ENCODE results near the gene ARHGAP36. TPM values are rescaled to one million over a fixed set of nuclear protein-coding genes. Genes with fewer than 3 reads are reported as not detected.

ARHGAP36 gene
- total RNA-seq, 1 donor from 2014 or later = not detected

GRCh38 chrX:131068945-131069719, 11.0 kb downstream of the ARHGAP36 start:
- H3K27ac Mint-ChIP-seq (ENCODE audit: unreplicated experiment) = no peak overlapping the region
- H3K4me2 ChIP-seq (ENCODE audit: low read length) = no peak overlapping the region

DNA sequence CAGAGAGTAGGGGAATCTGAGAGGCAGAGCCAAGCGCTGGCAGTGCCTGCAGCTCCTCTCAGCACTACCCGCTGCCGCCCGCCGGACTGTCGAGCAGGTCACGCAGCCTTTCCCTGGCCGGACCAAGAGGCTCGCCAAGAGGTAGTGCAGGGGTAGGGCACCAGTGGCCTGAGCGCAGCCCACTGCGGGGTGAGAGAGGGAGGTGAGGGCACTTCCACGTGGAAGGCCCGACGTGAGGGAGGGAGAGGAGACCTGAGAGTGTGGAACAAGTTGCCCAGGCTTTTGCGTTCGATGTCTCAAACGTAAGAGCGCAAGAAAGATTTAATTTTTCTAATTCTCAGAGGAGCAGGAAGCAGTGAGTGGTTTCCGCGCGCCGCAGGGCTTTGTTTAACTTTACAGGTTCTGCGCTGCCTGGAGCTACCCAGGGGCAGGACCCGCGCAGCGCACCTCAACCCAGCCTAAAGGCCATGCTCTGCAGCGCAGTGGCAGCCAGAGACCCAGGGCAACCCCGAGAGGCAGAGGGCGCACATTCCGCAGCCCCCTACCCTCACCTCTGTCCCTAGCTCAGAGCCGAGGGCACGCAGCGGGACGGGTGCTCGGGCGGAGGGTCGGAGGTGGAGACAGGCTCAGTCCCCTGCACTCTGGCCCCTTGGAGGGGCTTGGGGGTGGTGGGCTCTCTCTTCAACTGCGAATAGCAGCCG, 14.9 kb downstream of the ARHGAP36 start:
- Histone ChIP-seq H3K79me2 (ENCODE audit: insufficient read depth, low read length) (no peaks in the 10 kb centered on the region), H2AFZ (ENCODE audit: low read depth, low read length) (no peak overlapping the region), H3K4me2 (ENCODE audit: low read length) (no peak overlapping the region), H4K20me1 (ENCODE audit: insufficient read depth, low read length) (no peaks in the 10 kb centered on the region), H3K27ac (ENCODE audit: low read depth, low read length) (no peak overlapping the region), H3K36me3 (ENCODE audit: insufficient read depth, low read length) (no peaks in the 10 kb centered on the region), H3K9me3 (ENCODE audit: insufficient read depth, low read depth, low read length) (no peaks in the 10 kb centered on the region), H3K4me3 (ENCODE audit: insufficient read depth, low read depth, low read length) (no peak overlapping the region), H3K27me3 (ENCODE audit: insufficient read depth, low read length) (peaks cover 6% of the 10 kb centered on the region), H3K4me1 (ENCODE audit: insufficient read depth, low read length) (no peaks in the 10 kb centered on the region), H3K9ac (ENCODE audit: low read length) (no peak overlapping the region)
- H3K27me3 Mint-ChIP-seq (ENCODE audit: low read depth, unreplicated experiment) = peaks cover 58% of the 10 kb centered on the region
- no peak overlapping the region for H3K27ac Mint-ChIP-seq (ENCODE audit: unreplicated experiment)
- no peak overlapping the region for H3K4me3 Mint-ChIP-seq (ENCODE audit: unreplicated experiment)
- DNase-seq (ENCODE audit: low read depth) (no peak), FAIRE-seq (no peak)
- H3K36me3 Mint-ChIP-seq (ENCODE audit: low read depth, unreplicated experiment) = no peaks in the 10 kb centered on the region
- H3K4me1 Mint-ChIP-seq (ENCODE audit: low read depth, unreplicated experiment) = no peaks in the 10 kb centered on the region
- H3K9me3 Mint-ChIP-seq (ENCODE audit: unreplicated experiment) = no peaks in the 10 kb centered on the region
- TF ChIP-seq EZH2 (IDR thresholded peaks at IDR 0.05; ENCODE audit: insufficient read depth, low read length) = no peak
- TF ChIP-seq, protein P1, sequence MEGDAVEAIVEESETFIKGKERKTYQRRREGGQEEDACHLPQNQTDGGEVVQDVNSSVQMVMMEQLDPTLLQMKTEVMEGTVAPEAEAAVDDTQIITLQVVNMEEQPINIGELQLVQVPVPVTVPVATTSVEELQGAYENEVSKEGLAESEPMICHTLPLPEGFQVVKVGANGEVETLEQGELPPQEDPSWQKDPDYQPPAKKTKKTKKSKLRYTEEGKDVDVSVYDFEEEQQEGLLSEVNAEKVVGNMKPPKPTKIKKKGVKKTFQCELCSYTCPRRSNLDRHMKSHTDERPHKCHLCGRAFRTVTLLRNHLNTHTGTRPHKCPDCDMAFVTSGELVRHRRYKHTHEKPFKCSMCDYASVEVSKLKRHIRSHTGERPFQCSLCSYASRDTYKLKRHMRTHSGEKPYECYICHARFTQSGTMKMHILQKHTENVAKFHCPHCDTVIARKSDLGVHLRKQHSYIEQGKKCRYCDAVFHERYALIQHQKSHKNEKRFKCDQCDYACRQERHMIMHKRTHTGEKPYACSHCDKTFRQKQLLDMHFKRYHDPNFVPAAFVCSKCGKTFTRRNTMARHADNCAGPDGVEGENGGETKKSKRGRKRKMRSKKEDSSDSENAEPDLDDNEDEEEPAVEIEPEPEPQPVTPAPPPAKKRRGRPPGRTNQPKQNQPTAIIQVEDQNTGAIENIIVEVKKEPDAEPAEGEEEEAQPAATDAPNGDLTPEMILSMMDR (IDR thresholded peaks at IDR 0.05; ENCODE audit: insufficient read depth, low read depth, low read length) = no peak

More at GRCh38 chrX:131068945-131069719, 11.0 kb downstream of the ARHGAP36 start:
- DNase-seq (ENCODE audit: low read depth) (no peak), FAIRE-seq (no peak)
- H3K36me3 ChIP-seq (ENCODE audit: insufficient read depth, low read length) = no peaks in the 10 kb centered on the region
- no peak overlapping the region for H3K27ac ChIP-seq (ENCODE audit: low read depth, low read length)
- H3K36me3 Mint-ChIP-seq (ENCODE audit: low read depth, unreplicated experiment) = no peaks in the 10 kb centered on the region
- TF ChIP-seq, protein P1 (IDR thresholded peaks at IDR 0.05; ENCODE audit: insufficient read depth, low read depth, low read length) = peak; percentile 4
- no peak for TF ChIP-seq EZH2 (IDR thresholded peaks at IDR 0.05; ENCODE audit: insufficient read depth, low read length)
- peaks cover 6% of the 10 kb centered on the region for H3K27me3 ChIP-seq (ENCODE audit: insufficient read depth, low read length)
- H3K9me3 Mint-ChIP-seq (ENCODE audit: unreplicated experiment) = no peaks in the 10 kb centered on the region
- H3K4me1 Mint-ChIP-seq (ENCODE audit: low read depth, unreplicated experiment) = no peaks in the 10 kb centered on the region
- no peak overlapping the region for H3K4me3 ChIP-seq (ENCODE audit: insufficient read depth, low read depth, low read length)
- H4K20me1 ChIP-seq (ENCODE audit: insufficient read depth, low read length) = no peaks in the 10 kb centered on the region
- H3K27me3 Mint-ChIP-seq (ENCODE audit: low read depth, unreplicated experiment) = peaks cover 62% of the 10 kb centered on the region
- H3K4me1 ChIP-seq (ENCODE audit: insufficient read depth, low read length) = no peaks in the 10 kb centered on the region
- H3K9me3 ChIP-seq (ENCODE audit: insufficient read depth, low read depth, low read length) = no peaks in the 10 kb centered on the region
- H3K4me3 Mint-ChIP-seq (ENCODE audit: unreplicated experiment) = no peak overlapping the region
- no peaks in the 10 kb centered on the region for H3K79me2 ChIP-seq (ENCODE audit: insufficient read depth, low read length)
- no peak overlapping the region for H3K9ac ChIP-seq (ENCODE audit: low read length)
- H2AFZ ChIP-seq (ENCODE audit: low read depth, low read length) = no peak overlapping the region

All from astrocyte (in vitro differentiated cells and primary cell).